Activated CD8-positive, alpha-beta memory T cell treated with anti-CD3 and anti-CD28 coated beads, Interleukin-2, amount 50 U/mL, for 1 hour (primary cell): ENCODE measurements around the gene STARD3NL.
"Not testable (repeated sequence)": the region's sequence is repeated elsewhere in the genome, so short reads cannot be mapped to it uniquely, and the experiment has no call there.

Experiments
- DNase-seq: peaks from one replicate; pipeline ENCODE4 v3.0.0-alpha.2; 2020; ENCODE audit errors: extremely low read depth

STARD3NL gene

GRCh38 chr7:38264602-38265001 is 86.6 kb downstream of the STARD3NL start:
- DNase-seq, result not testable (repeated sequence)

GRCh38 chr7:38265958-38266357 is 87.9 kb downstream of the STARD3NL start:
- not testable (repeated sequence) for DNase-seq

GRCh38 chr7:38269704-38270346 is 91.8 kb downstream of the STARD3NL start:
- not testable (repeated sequence) for DNase-seq

GRCh38 chr7:38270405-38270804 is 92.4 kb downstream of the STARD3NL start:
- DNase-seq, result not testable (repeated sequence)

GRCh38 chr7:38273286-38273995 is 95.4 kb downstream of the STARD3NL start, which contains the start of gene TARP:
Gene TARP, minus strand, starts transcription at chr7:38273636.
- no peak for DNase-seq

GRCh38 chr7:38274486-38274885 is 96.4 kb downstream of the STARD3NL start:
- DNase-seq, result no peak

GRCh38 chr7:38274927-38275620 is 97.0 kb downstream of the STARD3NL start:
- DNase-seq, result no peak

- no peak for DNase-seq
Observed at GRCh38 chr7:38276096-38276877, 98.2 kb downstream of the STARD3NL start.

GRCh38 chr7:38280000-38280399 is 102.0 kb downstream of the STARD3NL start:
- no peak for DNase-seq
